HG03045 (cell line): Measurements from ENCODE around the gene APOL4.
"Not testable (repeated sequence)": the region's sequence is repeated elsewhere in the genome, so short reads cannot be mapped to it uniquely, and the experiment has no call there.

Experiments
- ATAC-seq: cut with Tn5 transposase; IDR thresholded peaks from one replicate; pipeline ENCODE4 v1.9.1; 2021; ENCODE audit warnings: mild to moderate bottlenecking, moderate library complexity; ENCODE audit not compliant: unreplicated experiment

APOL4 gene

GRCh38 chr22:36232715-36233401 is 31.2 kb upstream of the APOL4 start:
- ATAC-seq, result no peak

GRCh38 chr22:36231051-36231450 is 29.4 kb upstream of the APOL4 start:
- ATAC-seq, result not testable (repeated sequence)

GRCh38 chr22:36229649-36230048 is 28.0 kb upstream of the APOL4 start:
- ATAC-seq, result not testable (repeated sequence)

GRCh38 chr22:36228944-36229343 is 27.3 kb upstream of the APOL4 start:
- ATAC-seq, result no peak

GRCh38 chr22:36228369-36228768 is 26.8 kb upstream of the APOL4 start:
- not testable (repeated sequence) for ATAC-seq

- no peak for ATAC-seq
Observed at GRCh38 chr22:36227806-36228205, 26.2 kb upstream of the APOL4 start.

GRCh38 chr22:36227396-36227795 is 25.8 kb upstream of the APOL4 start:
- no peak for ATAC-seq

GRCh38 chr22:36226189-36226588 is 24.6 kb upstream of the APOL4 start:
- no peak for ATAC-seq

- ATAC-seq, result no peak
Observed at GRCh38 chr22:36225333-36225922, 23.8 kb upstream of the APOL4 start.

GRCh38 chr22:36224245-36224644 is 22.6 kb upstream of the APOL4 start:
- no peak for ATAC-seq

GRCh38 chr22:36223504-36223903 is 21.9 kb upstream of the APOL4 start:
- ATAC-seq, result no peak

- no peak for ATAC-seq
Observed at GRCh38 chr22:36222887-36223450, 21.4 kb upstream of the APOL4 start.

- ATAC-seq, result no peak
Observed at GRCh38 chr22:36221799-36222751, 20.5 kb upstream of the APOL4 start.

- no peak for ATAC-seq
Observed at GRCh38 chr22:36220451-36220921, 18.9 kb upstream of the APOL4 start.

GRCh38 chr22:36218648-36219193 is 17.1 kb upstream of the APOL4 start:
- ATAC-seq, result no peak

GRCh38 chr22:36215981-36216380 is 14.4 kb upstream of the APOL4 start:
- ATAC-seq, result no peak

- ATAC-seq, result no peak
Observed at GRCh38 chr22:36213586-36213985, 12.0 kb upstream of the APOL4 start.

GRCh38 chr22:36212901-36213300 is 11.3 kb upstream of the APOL4 start:
- no peak for ATAC-seq

- ATAC-seq, result no peak
Observed at GRCh38 chr22:36211237-36211861, 9.7 kb upstream of the APOL4 start.

GRCh38 chr22:36210224-36210623 is 8.6 kb upstream of the APOL4 start:
- ATAC-seq, result no peak
